Left lobe of liver (tissue), 2 donors: ENCODE measurements around the gene CD300C. TPM values are rescaled to one million over a fixed set of nuclear protein-coding genes. Genes with fewer than 3 reads are reported as not detected.
"Not testable (repeated sequence)": the region's sequence is repeated elsewhere in the genome, so short reads cannot be mapped to it uniquely, and the experiment has no call there.

Experiments
- ATAC-seq: fragments of 200-7000 bp; cut with Tn5 transposase; one replicate; pipeline ENCODE4 v1.9.1; 2020; ENCODE audit warnings: mild to moderate bottlenecking, moderate library complexity
- DNase-seq: peaks from one replicate; pipeline ENCODE4 v3.0.0-alpha.2; 2020; ENCODE audit warnings: low spot score
- total RNA-seq: library from RNA; stranded (reverse); gene quantifications from one replicate; pipeline ENCODE4 v1.2.1, GENCODE V29; 2021
- donor health status: DM: no; HTN: no; CAD: no; lungs with moderate emphysema.
- donor health status: DM: no; HTN: yes; CAD: no.

Gene CD300C
- 0.50 TPM for total RNA-seq

GRCh38 chr17:74545843-74546230 lies at the start of gene CD300C:
Gene CD300C (minus strand): TSS chr17:74546115. CDS start chr17:74545782, 333 bp downstream.
- ATAC-seq: peak; percentile 43
- DNase-seq: no peak

- ATAC-seq (no peak), DNase-seq (no peak)
Measured at GRCh38 chr17:74595037-74595750, 49.3 kb upstream of the CD300C start.

GRCh38 chr17:74592087-74592990 lies 46.4 kb upstream of the CD300C start, which contains the start of gene CD300LD:
Gene CD300LD (minus strand): TSS chr17:74592283. CDS start chr17:74592202, 81 bp downstream.
- DNase-seq (no peak), ATAC-seq (no peak)

GRCh38 chr17:74591503-74591902 lies 45.6 kb upstream of the CD300C start:
- no peak for ATAC-seq

GRCh38 chr17:74585711-74586110 lies 39.8 kb upstream of the CD300C start:
- no peak for ATAC-seq
- DNase-seq: no peak

More at GRCh38 chr17:74591503-74591902, 45.6 kb upstream of the CD300C start:
- no peak for DNase-seq

GRCh38 chr17:74584292-74585060 lies 38.6 kb upstream of the CD300C start:
- no peak for ATAC-seq
- no peak for DNase-seq

GRCh38 chr17:74582633-74583032 lies 36.7 kb upstream of the CD300C start:
- ATAC-seq (no peak), DNase-seq (no peak)

GRCh38 chr17:74579900-74580299 lies 34.0 kb upstream of the CD300C start:
- ATAC-seq (no peak), DNase-seq (no peak)

- DNase-seq (no peak), ATAC-seq (no peak)
Measured at GRCh38 chr17:74578979-74579378, 33.1 kb upstream of the CD300C start.

- DNase-seq: no peak
Measured at GRCh38 chr17:74574489-74575142, 28.7 kb upstream of the CD300C start.

GRCh38 chr17:74573635-74574034 lies 27.7 kb upstream of the CD300C start:
- not testable (repeated sequence) for DNase-seq, ATAC-seq

More at GRCh38 chr17:74574489-74575142, 28.7 kb upstream of the CD300C start:
- ATAC-seq: no peak

GRCh38 chr17:74573169-74573568 lies 27.3 kb upstream of the CD300C start:
- DNase-seq: no peak
- no peak for ATAC-seq

- ATAC-seq: no peak
- no peak for DNase-seq
Measured at GRCh38 chr17:74571621-74572270, 25.8 kb upstream of the CD300C start.

GRCh38 chr17:74569020-74570003 lies 23.4 kb upstream of the CD300C start:
- no peak for DNase-seq
- ATAC-seq: no peak

GRCh38 chr17:74568106-74568873 lies 22.4 kb upstream of the CD300C start:
- no peak for DNase-seq
- no peak for ATAC-seq

GRCh38 chr17:74567397-74567796 lies 21.5 kb upstream of the CD300C start, which contains the start of gene CD300H:
Gene CD300H (minus strand): TSS chr17:74567509.
- peak; percentile 27 for ATAC-seq
- DNase-seq: no peak

- no peak for DNase-seq
- ATAC-seq: peak; percentile 58
Measured at GRCh38 chr17:74566132-74566753, 20.3 kb upstream of the CD300C start.
